Non-pigmented ciliary epithelial cell (primary cell): ENCODE data around the gene TRIM7.
"Not testable (repeated sequence)": the region's sequence is repeated elsewhere in the genome, so short reads cannot be mapped to it uniquely, and the experiment has no call there.

Source experiments
- DNase-seq: peaks from one replicate; pipeline ENCODE4 v3.0.0-alpha.2; 2010; ENCODE audit warnings: low read depth

TRIM7 gene

DNA sequence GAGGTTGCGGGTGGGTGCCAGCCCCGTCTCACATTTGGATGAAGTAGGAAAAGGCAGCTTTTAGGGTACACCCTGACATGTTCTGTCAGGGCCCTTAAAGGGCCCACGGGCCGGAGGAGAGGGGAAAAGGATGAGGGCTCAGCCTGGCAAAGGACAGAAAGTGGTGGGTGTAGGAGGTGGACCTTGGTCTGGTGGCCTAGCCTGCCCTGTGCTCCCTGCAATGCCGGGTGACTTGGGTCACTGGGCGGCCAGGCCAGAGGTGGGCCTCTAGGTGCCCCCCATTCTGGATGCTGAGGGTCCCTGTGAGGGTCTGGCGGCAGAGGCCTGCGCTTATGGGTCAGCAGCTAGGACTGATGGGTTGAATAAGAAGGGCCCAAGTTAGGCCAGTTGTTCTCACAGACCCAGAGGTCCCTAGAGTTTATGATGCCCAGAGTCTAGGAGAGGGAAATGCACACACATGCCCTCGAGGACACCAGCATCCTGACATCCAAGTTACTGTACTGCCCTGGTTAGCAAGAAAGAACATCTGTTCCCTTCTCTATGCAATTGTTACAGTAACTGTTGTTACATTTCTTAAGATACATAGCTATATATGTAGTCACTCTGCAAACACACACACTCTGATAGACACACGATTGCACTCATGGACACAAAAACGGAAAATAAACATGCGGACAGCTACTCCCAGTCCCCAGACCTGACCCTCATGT lies 12.5 kb downstream of the TRIM7 start:
- DNase-seq = no peak

DNA sequence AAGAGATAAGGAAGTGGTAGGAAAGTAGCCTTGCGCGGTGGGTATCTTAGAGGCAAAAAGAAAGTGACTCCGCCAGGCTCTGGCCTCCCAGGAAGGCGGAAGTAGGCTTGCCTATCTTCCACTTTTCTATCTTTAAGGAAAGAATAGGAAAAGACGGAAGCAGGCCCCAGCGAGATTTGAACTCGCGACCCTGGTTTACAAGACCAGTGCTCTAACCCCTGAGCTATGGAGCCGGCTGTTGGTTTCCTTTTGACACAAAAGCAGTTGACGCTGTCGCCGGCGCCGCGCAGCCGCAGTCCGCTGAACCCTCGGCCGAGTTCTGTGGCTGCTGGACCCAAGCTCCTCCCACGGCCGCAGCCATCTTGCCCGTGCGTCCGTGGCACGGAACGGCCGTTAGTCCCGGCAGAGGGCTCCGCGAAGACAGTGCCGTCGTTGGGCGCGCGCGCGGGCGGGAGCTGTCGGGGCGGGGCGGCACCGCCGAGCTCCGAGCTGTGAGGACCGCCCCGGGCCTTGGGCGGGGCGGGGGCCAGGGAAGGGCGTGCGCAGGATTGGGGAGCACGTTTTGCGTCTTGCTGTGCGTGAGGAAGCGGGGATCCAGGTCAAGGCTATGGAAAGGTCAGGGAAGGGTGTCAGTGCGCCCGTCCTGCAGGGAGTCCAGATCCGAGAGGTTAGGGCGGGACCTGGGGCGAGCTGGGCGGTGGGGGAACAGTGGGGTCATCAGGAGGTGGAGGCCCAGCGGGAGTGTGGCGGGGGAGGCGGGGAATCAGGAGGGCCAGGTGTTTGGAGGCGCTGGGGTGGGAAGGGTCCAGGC lies 13.3 kb downstream of the TRIM7 start:
- DNase-seq = no peak

- no peak for DNase-seq
Observed at GRCh38 chr5:181190711-181191525, 14.1 kb downstream of the TRIM7 start.

DNA sequence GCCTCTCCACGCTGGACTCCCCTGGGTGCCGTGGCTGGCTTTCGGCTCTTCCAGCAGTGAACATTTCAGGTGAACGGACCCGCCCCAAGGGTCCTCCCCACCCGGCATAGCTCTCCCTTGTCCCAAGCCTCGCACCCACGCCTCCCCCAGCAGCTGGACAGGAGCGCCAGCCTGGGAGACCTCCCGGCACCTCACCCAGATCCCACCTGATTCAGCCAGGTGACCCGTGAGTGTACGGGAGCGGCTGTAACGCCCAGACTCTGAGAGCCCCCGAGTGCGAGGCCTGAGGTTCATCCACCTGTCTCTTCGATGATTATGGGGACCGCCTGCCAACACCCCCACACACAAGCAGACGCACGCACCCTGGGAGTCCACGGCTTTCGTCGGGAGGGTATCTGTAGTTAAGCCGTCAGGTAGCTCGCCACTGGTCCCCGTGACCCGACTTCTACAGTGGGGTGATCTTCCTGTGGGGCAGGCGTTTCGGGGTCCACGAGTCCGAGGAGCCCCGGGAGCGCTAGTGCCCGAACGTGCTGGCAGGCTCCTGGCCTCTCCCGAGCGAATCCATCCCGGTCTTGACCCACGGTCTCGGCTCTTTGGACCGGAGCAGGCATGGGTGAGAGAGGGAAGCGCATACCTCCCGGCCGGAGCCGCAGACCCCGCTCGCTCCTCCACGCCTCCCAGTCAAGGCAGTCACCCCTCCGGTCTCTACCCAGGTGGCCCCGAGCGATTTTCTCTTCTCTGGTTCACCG lies 14.9 kb downstream of the TRIM7 start:
- no peak for DNase-seq

DNA sequence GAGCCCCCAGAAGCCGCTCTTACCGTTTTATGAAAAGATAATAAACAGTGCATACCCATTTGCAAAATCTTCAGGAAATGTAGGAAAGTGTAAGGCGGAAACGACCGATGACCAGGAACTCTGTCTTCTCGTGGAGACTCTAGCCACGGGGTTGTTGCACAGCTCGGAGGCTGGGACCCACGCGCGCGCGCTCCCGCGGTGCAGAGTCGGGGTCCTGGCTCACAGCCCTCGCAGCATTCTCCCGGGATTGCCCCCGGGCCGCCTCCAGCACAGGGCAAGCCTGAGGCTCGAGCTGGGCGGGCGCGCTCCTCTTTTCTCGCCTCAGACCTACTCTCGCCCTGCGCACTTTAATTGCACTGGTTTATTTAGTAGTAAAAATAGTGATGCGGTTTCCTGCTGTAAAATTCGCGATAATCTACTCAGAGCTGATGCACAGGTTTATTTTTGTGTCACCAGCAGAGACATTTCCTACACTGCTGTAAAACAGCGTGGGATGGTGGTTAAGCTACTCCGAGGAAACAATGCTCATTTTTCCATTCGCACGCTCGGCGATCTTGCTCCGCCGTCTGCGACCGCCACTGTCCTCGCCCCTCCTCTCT lies 15.5 kb downstream of the TRIM7 start:
- no peak for DNase-seq

DNA sequence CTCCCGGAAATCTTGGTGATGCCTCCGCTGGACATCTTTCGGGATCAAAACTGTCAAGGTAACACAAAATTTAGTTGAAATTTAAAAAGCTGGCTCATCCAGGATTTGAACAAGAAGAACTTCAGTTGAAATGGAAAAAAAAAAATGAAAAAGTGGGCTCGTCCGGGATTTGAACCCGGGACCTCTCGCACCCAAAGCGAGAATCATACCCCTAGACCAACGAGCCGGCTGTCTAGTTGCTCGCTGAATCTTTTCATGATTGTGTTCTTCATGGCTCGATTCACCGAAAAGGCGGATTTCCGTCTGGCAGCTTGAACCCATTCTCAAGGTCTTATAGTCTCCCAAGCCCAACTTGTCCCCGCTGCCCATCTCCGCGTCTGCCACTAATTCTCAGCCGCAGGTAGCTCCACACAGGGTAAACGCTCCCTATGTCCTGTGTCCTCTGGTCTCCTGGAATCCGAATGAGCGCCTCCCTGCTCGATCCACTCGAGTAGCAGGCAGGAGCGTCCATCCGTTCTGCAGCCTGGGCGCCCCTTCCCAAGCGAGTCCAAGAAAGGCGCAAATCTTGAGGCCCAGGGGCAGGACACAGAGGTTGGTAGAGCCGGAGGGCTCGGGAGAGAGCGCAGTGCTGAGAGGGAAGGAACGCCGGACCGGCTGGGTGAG lies 16.2 kb downstream of the TRIM7 start:
- DNase-seq = no peak

DNA sequence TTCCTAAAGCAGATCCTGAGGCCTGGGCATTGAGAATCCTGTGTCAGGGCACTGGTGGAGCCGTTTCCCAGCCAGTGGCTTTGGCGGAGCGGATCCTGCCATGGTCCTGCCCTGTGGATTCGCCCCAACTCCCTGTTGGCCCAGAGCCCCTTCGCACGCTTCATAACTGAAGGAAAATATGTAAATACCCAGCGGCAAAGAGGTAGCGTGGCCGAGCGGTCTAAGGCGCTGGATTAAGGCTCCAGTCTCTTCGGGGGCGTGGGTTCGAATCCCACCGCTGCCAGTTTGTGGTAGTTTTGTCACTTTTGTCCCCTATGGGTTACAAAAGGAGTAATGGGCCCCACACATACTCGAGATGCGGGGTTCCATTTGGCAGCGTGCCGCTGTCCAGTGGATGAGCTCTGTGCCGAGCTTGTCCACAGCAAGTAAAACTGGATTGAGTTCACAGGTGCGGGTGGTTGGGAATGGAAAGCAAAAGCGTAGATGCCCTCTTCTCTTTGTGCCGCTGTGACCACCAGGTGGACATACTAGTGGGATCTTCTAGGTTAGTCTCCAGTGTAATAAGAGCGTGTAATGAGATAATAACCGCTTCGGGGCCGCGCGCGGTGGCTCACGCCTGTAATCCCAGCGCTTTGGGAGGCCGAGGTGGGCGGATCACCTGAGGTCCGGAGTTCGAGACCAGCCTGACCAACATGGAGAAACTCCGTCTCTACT lies 17.3 kb downstream of the TRIM7 start:
- DNase-seq = no peak

GRCh38 chr5:181186986-181187499 lies 18.0 kb downstream of the TRIM7 start:
- DNase-seq = no peak

DNA sequence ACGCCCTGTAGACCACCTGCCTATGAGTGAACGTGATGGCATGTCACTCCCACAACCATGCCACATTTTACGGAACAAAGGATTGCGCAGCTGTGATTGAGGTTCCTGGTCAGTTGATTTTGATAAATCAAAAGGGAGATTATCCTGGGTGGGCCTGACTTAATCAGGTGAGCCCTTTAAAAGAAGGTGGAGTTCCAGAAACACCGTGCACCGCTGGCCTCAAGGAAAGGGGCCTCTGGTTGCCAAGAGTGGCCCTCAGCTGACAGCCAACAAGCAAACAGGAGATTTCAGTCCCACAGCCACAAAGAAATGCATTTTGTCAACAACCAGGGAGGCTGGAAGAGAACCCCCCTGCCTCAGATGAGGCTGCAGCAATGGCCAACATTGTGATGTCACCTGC lies 19.0 kb downstream of the TRIM7 start:
- DNase-seq = no peak

DNA sequence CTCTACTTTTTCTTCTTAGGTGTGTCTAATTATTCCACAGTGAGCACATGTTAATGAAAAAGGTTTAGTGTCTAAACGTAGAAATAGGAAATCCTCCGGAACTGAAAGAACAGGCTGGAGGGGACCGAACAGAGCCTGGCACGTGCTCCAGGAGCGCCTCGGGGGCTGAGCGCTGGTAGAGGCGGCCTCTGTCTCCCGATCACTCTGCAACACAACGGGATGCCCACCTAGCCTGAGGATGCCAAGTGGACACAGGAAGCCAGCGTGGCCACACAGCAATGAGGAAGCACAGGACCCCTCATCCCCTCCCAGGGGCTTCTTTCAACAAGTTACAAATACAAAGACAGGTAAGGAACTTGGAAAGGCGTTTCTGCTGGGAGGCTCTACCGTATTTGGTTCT lies 19.4 kb downstream of the TRIM7 start:
- no peak for DNase-seq

- no peak for DNase-seq
Observed at GRCh38 chr5:181184845-181185216, 20.2 kb downstream of the TRIM7 start.

DNA sequence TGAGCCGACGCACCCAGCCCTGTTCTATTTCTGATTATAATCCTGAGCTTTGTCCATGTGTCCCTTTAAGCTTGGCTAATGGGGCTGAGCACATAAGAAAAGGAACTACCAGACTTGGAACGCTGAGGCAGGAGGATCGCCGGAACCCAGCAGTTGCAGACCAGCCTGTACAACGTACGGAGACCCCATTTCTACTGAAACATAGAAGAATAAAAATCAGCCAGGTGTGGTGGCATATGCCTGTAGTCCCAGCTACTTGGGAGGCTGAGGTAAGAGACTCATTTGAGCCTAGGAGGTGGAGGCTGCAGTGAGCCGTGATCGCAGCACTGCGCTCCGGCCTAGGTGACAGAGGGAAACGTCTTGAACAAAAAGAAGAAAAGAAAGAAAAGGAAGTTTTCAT lies 22.3 kb downstream of the TRIM7 start:
- no peak for DNase-seq

DNA sequence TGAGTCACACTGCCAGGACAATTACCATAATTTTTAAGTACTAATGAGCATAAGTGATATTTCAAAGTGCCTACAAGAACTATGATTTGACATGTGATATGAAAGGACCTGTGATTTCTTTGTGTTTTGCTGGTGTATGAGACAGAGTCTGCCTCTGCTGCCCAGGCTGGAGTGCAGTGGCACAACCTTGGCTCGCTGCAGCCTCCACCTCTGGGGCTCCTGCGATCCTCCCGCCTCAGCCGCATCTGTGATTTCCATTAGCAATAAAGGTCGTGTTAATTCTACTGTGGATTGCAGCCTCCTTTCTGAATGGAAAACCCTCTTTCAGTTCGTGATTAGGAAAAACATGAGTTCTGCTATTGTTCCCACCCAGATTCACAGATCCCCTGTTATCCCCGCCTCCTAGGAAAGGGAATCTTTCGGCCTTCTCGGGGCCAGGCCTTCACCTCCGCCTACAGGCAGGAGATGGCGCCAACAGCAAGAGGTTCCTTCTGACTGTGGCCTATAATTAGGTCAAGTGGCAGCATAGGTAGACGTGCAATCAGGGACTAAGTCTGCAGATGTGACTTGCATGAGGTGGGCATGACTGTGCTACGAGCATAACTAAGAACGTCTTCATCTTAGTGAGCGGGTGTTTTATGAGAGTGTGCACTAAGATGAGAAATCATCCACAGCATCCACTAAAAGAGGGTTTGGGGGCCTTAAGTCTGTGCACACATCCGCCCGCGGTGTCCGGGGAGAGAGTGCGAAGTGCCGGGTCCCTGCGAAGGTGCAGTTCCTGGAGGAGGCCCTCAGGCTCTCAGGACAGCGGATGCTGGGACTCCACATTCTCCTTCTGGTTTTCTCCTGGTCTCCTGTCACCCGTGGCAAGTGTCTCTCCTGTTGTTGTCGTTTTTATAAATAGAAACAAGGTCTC lies 23.1 kb downstream of the TRIM7 start:
- no peak for DNase-seq

GRCh38 chr5:181177559-181177958 lies 27.4 kb downstream of the TRIM7 start:
- not testable (repeated sequence) for DNase-seq

- no peak for DNase-seq
Observed at GRCh38 chr5:181176254-181176952, 28.6 kb downstream of the TRIM7 start.

GRCh38 chr5:181173420-181174342 lies 31.3 kb downstream of the TRIM7 start:
- DNase-seq = no peak

GRCh38 chr5:181173027-181173419 lies 32.0 kb downstream of the TRIM7 start:
- DNase-seq = no peak
